Measurements from ENCODE around the gene TM4SF1.
A peak's percentile ranks its signal among the peaks of the same experiment; 100 is the strongest.

TM4SF1 gene

GRCh38 chr3:149388001-149388440 is 10.6 kb upstream of the TM4SF1 start:
- peak overlapping the region; percentile 77 for H3K27ac ChIP-seq
- no peak for TF ChIP-seq CTCF (IDR thresholded peaks at IDR 0.05)
- TF ChIP-seq ZFX (IDR thresholded peaks at IDR 0.05; ENCODE audit: borderline replicate concordance), result no peak

GRCh38 chr3:149386299-149386606 is 8.8 kb upstream of the TM4SF1 start:
- H3K27ac ChIP-seq, result peak overlapping the region; percentile 77
- TF ChIP-seq CTCF (IDR thresholded peaks at IDR 0.05) (no peak), ZFX (IDR thresholded peaks at IDR 0.05; ENCODE audit: borderline replicate concordance) (no peak)

GRCh38 chr3:149385617-149386298 is 8.3 kb upstream of the TM4SF1 start:
- peak overlapping the region; percentile 77 for H3K27ac ChIP-seq
- TF ChIP-seq ZFX (IDR thresholded peaks at IDR 0.05; ENCODE audit: borderline replicate concordance) (no peak), CTCF (IDR thresholded peaks at IDR 0.05) (no peak)

GRCh38 chr3:149384911-149385321 is 7.5 kb upstream of the TM4SF1 start:
- TF ChIP-seq ZFX (IDR thresholded peaks at IDR 0.05; ENCODE audit: borderline replicate concordance) (no peak), CTCF (IDR thresholded peaks at IDR 0.05) (no peak)
- H3K27ac ChIP-seq, result peak overlapping the region; percentile 77

- no peak for TF ChIP-seq ZFX (IDR thresholded peaks at IDR 0.05; ENCODE audit: borderline replicate concordance)
- no peak for TF ChIP-seq CTCF (IDR thresholded peaks at IDR 0.05)
- H3K27ac ChIP-seq, result no peak overlapping the region
Measured at GRCh38 chr3:149384167-149384566, 6.7 kb upstream of the TM4SF1 start.

GRCh38 chr3:149383703-149384102 is 6.3 kb upstream of the TM4SF1 start:
- no peak for TF ChIP-seq ZFX (IDR thresholded peaks at IDR 0.05; ENCODE audit: borderline replicate concordance)
- TF ChIP-seq CTCF (IDR thresholded peaks at IDR 0.05), result no peak
- H3K27ac ChIP-seq, result no peak overlapping the region

- TF ChIP-seq ZFX (IDR thresholded peaks at IDR 0.05; ENCODE audit: borderline replicate concordance) (no peak), CTCF (IDR thresholded peaks at IDR 0.05) (no peak)
- no peak overlapping the region for H3K27ac ChIP-seq
Measured at GRCh38 chr3:149382518-149382917, 5.1 kb upstream of the TM4SF1 start.
